Subcutaneous adipose tissue (tissue), 4 donors: Measurements from ENCODE around the gene AKR7A3. TPM values are rescaled to one million over a fixed set of nuclear protein-coding genes. Genes with fewer than 3 reads are reported as not detected.

ENCODE experiments used
- total RNA-seq, 4 donors: library from RNA; depleted of rRNA; stranded (reverse); fragments of >200 nt; gene quantifications; one replicate each; pipeline ENCODE4 v1.1.0, GENCODE V29; 2016
- TF ChIP-seq, protein P1 (sequence below): fragments of 450-650 bp; IDR thresholded peaks from one replicate; pipeline ENCODE4 v1.5.1; 2016; ENCODE audit warnings: low read depth, mild to moderate bottlenecking, control low read depth, antibody characterized with exemption, moderate library complexity

Gene AKR7A3
- total RNA-seq, 4 donors from 2014 or later, result 0.51 to 2.4 (median 2.0) TPM; not detected in 1

DNA sequence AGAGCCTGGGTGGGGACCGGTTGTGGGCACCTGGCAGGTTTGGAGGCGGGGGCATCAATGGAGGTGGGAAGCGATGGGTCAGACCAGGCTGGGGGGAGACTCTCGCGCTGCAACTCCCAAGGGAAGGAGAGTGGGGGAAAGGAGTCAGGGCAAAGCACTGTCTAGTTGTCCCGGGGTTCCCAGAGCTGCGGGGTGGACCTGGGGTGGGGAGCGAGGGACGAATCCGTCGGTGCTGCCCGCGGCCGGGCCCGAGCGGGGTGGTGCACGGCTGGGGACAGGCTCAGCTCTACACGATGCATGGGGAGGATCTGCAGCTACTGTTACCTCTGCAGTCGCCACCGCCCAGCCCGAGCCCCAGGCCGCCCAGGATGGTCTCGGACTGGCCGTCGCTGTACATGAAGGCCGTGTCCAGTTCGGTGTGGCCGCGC lies 22.9 kb upstream of the AKR7A3 start:
- TF ChIP-seq, protein P1, sequence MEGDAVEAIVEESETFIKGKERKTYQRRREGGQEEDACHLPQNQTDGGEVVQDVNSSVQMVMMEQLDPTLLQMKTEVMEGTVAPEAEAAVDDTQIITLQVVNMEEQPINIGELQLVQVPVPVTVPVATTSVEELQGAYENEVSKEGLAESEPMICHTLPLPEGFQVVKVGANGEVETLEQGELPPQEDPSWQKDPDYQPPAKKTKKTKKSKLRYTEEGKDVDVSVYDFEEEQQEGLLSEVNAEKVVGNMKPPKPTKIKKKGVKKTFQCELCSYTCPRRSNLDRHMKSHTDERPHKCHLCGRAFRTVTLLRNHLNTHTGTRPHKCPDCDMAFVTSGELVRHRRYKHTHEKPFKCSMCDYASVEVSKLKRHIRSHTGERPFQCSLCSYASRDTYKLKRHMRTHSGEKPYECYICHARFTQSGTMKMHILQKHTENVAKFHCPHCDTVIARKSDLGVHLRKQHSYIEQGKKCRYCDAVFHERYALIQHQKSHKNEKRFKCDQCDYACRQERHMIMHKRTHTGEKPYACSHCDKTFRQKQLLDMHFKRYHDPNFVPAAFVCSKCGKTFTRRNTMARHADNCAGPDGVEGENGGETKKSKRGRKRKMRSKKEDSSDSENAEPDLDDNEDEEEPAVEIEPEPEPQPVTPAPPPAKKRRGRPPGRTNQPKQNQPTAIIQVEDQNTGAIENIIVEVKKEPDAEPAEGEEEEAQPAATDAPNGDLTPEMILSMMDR, result no peak

DNA sequence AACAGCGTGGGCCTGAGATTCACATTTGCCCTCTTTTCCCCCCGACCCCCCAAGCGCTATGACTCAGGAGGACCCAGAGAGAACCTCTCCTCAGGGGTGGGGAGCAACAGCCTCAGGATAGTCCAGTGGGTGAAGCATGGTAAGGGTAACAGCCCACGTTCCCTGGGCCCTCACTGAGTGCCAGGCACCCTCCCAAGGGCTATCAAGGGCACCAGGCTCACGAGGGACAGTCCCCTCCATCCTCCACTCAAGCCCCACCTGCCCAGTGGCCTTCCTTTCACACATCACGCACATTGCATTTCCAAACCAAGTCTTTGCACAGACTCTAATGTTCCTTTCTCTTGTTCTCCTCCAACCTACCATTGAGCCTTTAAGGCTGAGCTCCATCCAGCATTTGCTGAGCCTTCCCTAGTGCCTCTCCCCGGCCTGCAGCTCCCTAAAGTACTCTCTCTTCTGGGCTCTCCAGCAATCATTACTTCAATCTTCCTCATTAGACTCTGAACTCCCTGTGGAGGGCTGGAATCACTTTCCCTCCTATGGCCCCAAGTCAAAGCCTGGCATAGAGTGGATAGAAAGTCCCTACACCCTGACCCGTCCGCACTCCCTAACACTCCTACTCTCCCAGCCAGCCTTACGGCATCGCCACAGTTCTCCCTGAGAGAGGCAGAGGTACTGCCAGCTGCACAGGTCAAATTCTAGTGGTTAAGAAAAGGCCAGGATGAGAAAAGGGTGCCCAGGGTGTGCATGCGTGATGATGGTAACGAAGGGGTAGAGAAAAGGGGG lies 22.3 kb upstream of the AKR7A3 start:
- TF ChIP-seq, protein P1, result no peak

DNA sequence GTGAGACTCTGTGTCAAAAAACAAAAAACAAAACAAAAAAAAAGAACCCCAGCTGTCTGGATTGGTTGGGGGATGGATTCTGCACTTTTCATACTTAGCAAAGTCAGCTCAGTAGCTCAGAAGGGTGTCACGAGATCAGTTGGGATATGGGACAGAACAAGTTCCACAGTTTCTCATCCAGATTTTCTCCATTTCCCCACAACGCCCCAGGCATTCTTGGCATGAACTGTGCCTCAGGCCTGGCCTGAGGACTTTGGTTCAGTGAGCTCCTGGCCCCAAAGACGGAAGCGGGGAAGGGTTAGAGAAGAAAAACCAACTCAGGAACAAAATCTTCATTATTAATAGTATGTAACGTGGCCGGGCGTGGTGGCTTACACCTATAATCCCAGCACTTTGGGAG lies 21.5 kb upstream of the AKR7A3 start:
- TF ChIP-seq, protein P1, result no peak

DNA sequence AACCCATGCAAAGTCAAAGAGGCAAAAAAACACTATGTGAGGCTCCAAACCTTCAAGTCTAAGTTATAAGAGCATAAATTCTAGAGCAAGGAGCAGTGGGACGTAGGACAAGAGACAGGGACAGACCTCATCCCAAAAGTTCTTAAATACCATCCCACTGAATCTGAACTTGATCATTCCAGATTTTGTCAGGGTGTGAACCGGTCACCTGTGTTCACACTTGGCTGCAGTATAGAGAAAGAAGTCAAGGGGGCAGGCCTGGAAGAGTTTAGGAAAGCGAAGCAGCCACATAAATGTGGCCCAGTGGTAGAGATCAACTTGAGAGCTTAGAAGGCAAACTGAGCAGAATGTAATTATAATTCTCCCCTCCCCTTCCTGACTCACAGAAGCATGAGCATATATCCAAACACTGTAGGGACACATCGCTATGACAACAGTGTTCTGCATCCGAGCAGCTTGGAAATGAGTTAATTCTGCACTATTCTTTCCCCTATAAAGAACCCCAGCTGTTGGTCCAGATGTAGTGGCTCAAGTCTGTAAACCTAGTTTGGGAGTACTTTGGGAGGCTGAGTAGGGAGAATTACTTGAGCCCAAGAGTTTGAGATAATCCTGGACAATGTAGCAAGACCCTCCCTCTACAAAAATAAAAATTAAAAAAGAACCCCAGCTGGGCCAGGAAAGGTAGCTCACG lies 20.7 kb upstream of the AKR7A3 start:
- TF ChIP-seq, protein P1, result no peak

DNA sequence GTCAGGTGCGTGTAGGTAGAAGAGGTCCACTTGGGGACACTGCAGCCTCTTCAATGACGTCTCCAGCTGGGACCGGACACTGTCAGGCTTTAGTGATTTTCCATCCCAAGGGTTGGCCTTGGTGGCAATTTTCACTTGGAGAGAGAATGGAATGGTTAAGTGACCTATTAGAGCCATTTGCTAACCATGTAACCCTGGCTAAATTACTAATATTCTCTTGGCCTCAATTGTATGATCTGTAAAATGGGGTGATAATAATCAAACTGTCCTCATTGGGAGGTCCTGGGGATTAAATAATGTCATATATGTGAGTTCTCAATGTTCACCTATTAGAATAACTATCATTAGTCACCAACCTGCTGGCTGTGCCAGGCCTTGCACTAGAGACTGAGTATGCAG lies 19.9 kb upstream of the AKR7A3 start:
- TF ChIP-seq, protein P1, result no peak

DNA sequence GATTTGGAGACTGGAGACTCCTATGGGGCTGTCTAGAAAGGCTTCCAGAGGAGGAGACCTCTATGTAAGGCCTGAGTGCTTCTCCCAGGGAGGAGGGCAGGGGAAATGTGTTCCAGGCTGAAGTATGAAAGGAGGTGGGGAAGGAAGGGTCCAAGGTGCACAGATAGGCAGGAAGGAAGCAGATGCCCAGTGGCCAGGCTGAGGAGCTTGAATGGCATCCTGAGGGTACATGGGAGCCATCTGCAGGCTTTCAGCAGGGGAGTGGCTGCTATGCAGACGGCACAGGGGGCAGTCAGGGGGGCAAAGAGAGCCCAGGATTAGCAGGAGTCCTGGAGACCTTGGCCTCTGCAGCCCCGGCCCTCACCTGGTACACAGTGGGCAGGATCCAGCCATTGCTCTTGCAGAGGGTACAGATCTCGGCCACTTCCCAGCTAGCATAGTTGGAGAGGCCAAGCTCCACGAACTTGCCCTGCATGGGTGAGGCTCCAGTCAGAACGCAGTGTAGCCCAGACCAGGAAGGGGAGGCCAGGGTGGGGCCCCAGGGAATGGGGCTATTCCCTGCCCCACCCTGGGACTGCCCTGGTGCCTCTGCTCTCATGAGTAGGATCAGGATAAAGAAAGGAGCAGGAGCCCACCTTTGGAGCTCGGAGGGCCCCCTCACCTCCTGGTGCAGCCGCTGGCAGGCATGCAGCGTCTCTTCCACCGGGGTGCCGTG lies 19.4 kb upstream of the AKR7A3 start:
- TF ChIP-seq, protein P1, result no peak

DNA sequence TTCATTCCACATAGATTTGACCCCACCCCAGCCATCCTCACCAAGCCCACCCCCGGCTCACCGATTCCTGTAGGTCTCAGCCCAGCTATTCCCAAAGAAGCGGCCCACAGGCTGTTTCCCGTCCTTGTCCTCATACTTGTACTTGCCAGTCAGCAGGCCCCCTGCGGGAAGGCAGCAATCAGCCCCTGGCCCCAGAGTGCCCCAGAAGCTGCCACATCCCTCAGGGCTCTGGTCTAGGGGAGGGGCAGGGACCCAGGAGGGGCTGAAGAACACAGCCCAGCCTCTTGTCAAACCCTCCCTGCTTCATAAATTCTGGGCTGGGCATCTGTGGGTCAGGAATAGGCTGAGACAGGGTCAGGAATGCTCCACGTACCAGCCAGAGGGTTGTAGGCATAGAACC lies 18.4 kb upstream of the AKR7A3 start:
- TF ChIP-seq, protein P1, result no peak
